Smooth muscle cell (in vitro differentiated cells): ENCODE measurements around the gene BEND7. TPM values are rescaled to one million over a fixed set of nuclear protein-coding genes. Genes with fewer than 3 reads are reported as not detected.

ENCODE experiments used
- DNase-seq: peaks from one replicate; lab custom pipeline; 2025; ENCODE audit not compliant: unreplicated experiment; lab: John Stamatoyannopoulos, UW
- H2AFZ ChIP-seq: fragments of 200-600 bp; sonication (generic); 2 replicates; pipeline ENCODE4 v1.6.0; 2016; ENCODE audit warnings: antibody characterized with exemption, low read depth, mild to moderate bottlenecking
- H3F3A ChIP-seq: fragments of 200-600 bp; sonication (generic); 2 replicates; pipeline ENCODE4 v1.6.0; 2017; ENCODE audit warnings: antibody characterized with exemption, low read depth
- H3K27ac ChIP-seq: fragments of 200-600 bp; sonication (generic); 2 replicates; pipeline ENCODE4 v1.5.1; 2016; ENCODE audit warnings: low read depth, mild to moderate bottlenecking
- H3K27me3 ChIP-seq: fragments of 200-600 bp; sonication (generic); 2 replicates; pipeline ENCODE4 v1.6.1; 2016; ENCODE audit warnings: low read depth, mild to moderate bottlenecking
- H3K36me3 ChIP-seq: fragments of 200-600 bp; sonication (generic); 2 replicates; pipeline ENCODE4 v1.5.1; 2016; ENCODE audit warnings: low read depth
- H3K4me1 ChIP-seq: fragments of 200-600 bp; sonication (generic); 2 replicates; pipeline ENCODE4 v1.5.1; 2016; ENCODE audit warnings: low read depth
- H3K4me2 ChIP-seq: fragments of 200-600 bp; sonication (generic); 2 replicates; pipeline ENCODE4 v1.6.0; 2016; ENCODE audit warnings: mild to moderate bottlenecking
- H3K4me3 ChIP-seq: fragments of 200-600 bp; sonication (generic); 2 replicates; pipeline ENCODE4 v1.5.1; 2016; ENCODE audit warnings: mild to moderate bottlenecking
- H3K79me2 ChIP-seq: fragments of 200-600 bp; sonication (generic); 2 replicates; pipeline ENCODE4 v1.6.0; 2016; ENCODE audit warnings: low read depth, mild to moderate bottlenecking
- H3K9ac ChIP-seq: fragments of 200-600 bp; sonication (generic); 2 replicates; pipeline ENCODE4 v1.6.0; 2016; ENCODE audit warnings: low read depth
- H3K9me3 ChIP-seq: fragments of 200-600 bp; sonication (generic); replicated peaks from 2 replicates; pipeline ENCODE4 v1.5.1; 2016; ENCODE audit warnings: low read depth
- H4K20me1 ChIP-seq: fragments of 200-600 bp; sonication (generic); 2 replicates; pipeline ENCODE4 v1.6.0; 2016; ENCODE audit warnings: low read depth
- WGBS: methylation state at CpG from one replicate; pipeline ENCODE4 v1.1.7; 2016; ENCODE audit warnings: low lambda C conversion rate; 5-methylcytosine and 5-hydroxymethylcytosine counted together
- polyA plus RNA-seq: library from polyadenylated mRNA; unstranded; fragments of >200 nt; fragmentation: Nextera tagmentation; extraction: Ambion mirVana; gene quantifications from 2 replicates; pipeline ENCODE4 v1.2.1, GENCODE V29; 2016
- total RNA-seq: library from RNA; depleted of rRNA; stranded (reverse); fragments of >200 nt; gene quantifications from 2 replicates; pipeline ENCODE4 v1.2.3, GENCODE V29; 2014
- TF ChIP-seq, protein P1 (sequence below): fragments of 200-600 bp; sonication (generic); IDR thresholded peaks from 2 replicates; pipeline ENCODE4 v1.5.1; 2017; ENCODE audit warnings: borderline replicate concordance, mild to moderate bottlenecking, antibody characterized with exemption; ENCODE audit not compliant: insufficient read depth, poor library complexity, severe bottlenecking

The BEND7 gene
- total and polyA plus RNA-seq, 2 experiments from 2014 or later = 1.7 to 5.8 TPM

DNA sequence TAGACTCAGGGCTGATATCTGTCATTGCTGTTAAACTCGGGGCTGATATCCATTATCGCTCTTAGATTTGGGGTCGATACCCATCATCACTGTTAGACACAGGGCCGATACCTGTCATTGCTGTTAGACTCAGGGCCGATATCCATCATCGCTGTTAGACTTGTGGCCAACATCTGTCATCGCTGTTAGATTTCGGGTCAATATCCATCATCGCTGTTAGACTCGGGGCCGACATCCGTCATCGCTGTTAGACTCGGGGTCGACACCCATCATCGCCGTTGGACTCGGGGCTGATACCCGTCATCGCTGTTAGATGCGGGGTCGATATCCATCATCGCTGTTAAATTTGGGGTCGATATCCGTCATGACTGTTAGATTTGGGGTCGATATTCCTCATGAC is 54.8 kb downstream of the BEND7 start:
- no peak for DNase-seq
- 99% methylated on average over 26 of the region's 26 CpGs for WGBS
- no peak overlapping the region for H3K27ac ChIP-seq
- no peak overlapping the region for H2AFZ ChIP-seq
- no peak overlapping the region for H3K4me2 ChIP-seq
- H3F3A ChIP-seq = no peaks in the 10 kb centered on the region
- no peaks in the 10 kb centered on the region for H3K79me2 ChIP-seq
- TF ChIP-seq, protein P1, sequence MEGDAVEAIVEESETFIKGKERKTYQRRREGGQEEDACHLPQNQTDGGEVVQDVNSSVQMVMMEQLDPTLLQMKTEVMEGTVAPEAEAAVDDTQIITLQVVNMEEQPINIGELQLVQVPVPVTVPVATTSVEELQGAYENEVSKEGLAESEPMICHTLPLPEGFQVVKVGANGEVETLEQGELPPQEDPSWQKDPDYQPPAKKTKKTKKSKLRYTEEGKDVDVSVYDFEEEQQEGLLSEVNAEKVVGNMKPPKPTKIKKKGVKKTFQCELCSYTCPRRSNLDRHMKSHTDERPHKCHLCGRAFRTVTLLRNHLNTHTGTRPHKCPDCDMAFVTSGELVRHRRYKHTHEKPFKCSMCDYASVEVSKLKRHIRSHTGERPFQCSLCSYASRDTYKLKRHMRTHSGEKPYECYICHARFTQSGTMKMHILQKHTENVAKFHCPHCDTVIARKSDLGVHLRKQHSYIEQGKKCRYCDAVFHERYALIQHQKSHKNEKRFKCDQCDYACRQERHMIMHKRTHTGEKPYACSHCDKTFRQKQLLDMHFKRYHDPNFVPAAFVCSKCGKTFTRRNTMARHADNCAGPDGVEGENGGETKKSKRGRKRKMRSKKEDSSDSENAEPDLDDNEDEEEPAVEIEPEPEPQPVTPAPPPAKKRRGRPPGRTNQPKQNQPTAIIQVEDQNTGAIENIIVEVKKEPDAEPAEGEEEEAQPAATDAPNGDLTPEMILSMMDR = no peak
- H3K9ac ChIP-seq = no peak overlapping the region
- no peaks in the 10 kb centered on the region for H4K20me1 ChIP-seq
- no peaks in the 10 kb centered on the region for H3K27me3 ChIP-seq
- H3K4me1 ChIP-seq = no peaks in the 10 kb centered on the region
- no peaks in the 10 kb centered on the region for H3K9me3 ChIP-seq
- no peak overlapping the region for H3K4me3 ChIP-seq
- no peaks in the 10 kb centered on the region for H3K36me3 ChIP-seq

DNA sequence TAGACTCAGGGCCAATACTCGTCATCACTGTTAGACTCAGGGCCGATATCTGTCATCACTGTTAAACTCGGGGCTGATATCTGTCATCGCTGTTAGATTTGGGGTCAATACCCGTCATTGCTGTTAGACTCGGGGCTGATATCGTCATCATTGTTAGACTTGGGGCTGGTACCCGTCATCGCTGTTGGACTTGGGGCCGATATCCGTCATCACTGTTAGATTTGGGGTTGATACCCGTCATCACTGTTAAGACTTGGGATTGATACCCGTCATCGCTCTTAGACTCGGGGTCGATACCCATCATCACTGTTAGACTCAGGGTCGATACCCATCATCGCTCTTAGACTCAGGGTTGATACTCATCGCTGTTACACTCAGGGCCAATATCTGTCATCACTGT is 56.5 kb downstream of the BEND7 start:
- H4K20me1 ChIP-seq = no peaks in the 10 kb centered on the region

DNA sequence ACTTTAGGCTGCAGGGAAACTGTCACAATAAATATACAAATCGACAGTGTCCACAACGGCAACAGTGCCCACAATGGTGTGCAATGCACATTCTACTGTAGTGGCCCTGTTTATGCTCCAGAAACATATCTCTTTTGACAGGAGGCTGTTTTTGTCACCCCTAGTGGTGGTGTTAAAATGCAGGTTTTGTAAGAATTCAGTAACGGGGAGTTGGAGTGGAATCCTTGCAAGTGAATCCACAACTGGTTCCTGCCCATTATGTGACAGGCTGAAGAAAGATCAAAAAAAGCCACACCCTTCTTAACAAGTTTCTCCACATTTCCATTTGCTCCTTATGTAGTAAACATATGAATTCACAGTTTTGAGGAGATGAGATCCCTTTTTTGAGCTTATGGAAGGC is 58.5 kb downstream of the BEND7 start:
- no peaks in the 10 kb centered on the region for H3K79me2 ChIP-seq
- H3K36me3 ChIP-seq = no peaks in the 10 kb centered on the region
- no peaks in the 10 kb centered on the region for H3K4me1 ChIP-seq
- H3F3A ChIP-seq = no peaks in the 10 kb centered on the region
- H3K9ac ChIP-seq = no peak overlapping the region
- no peak overlapping the region for H3K27ac ChIP-seq
- no peak for DNase-seq
- no peaks in the 10 kb centered on the region for H3K9me3 ChIP-seq
- no peaks in the 10 kb centered on the region for H4K20me1 ChIP-seq
- no peak overlapping the region for H2AFZ ChIP-seq
- 76% methylated on average over 3 of the region's 3 CpGs for WGBS
- TF ChIP-seq, protein P1 = no peak
- no peak overlapping the region for H3K4me2 ChIP-seq
- no peak overlapping the region for H3K4me3 ChIP-seq
- no peaks in the 10 kb centered on the region for H3K27me3 ChIP-seq

More for the DNA sequence above, 56.5 kb downstream of the BEND7 start:
- DNase-seq = no peak
- no peaks in the 10 kb centered on the region for H3K27me3 ChIP-seq
- H3K9ac ChIP-seq = no peak overlapping the region
- H3K9me3 ChIP-seq = no peaks in the 10 kb centered on the region
- H2AFZ ChIP-seq = no peak overlapping the region
- H3K4me1 ChIP-seq = no peaks in the 10 kb centered on the region
- no peaks in the 10 kb centered on the region for H3K79me2 ChIP-seq
- no peak overlapping the region for H3K4me2 ChIP-seq
- H3K36me3 ChIP-seq = no peaks in the 10 kb centered on the region
- no peak overlapping the region for H3K27ac ChIP-seq
- 97% methylated on average over 19 of the region's 19 CpGs for WGBS
- TF ChIP-seq, protein P1 = no peak
- no peak overlapping the region for H3K4me3 ChIP-seq
- H3F3A ChIP-seq = no peaks in the 10 kb centered on the region

- TF ChIP-seq, protein P1 = no peak
- Histone ChIP-seq H3K79me2 (no peaks in the 10 kb centered on the region), H2AFZ (no peak overlapping the region), H3K4me2 (no peak overlapping the region), H3K4me3 (no peak overlapping the region), H3K4me1 (no peaks in the 10 kb centered on the region), H3K9me3 (no peaks in the 10 kb centered on the region), H3K27me3 (no peaks in the 10 kb centered on the region), H3F3A (no peaks in the 10 kb centered on the region), H3K9ac (no peak overlapping the region), H3K27ac (no peak overlapping the region), H3K36me3 (no peaks in the 10 kb centered on the region), H4K20me1 (no peaks in the 10 kb centered on the region)
- no peak for DNase-seq
These were observed 66.3 kb downstream of the BEND7 start for GRCh38 chr10:13462551-13462950.
